ENCODE measurements around the gene KANK3.
"Not testable (repeated sequence)": the region's sequence is repeated elsewhere in the genome, so short reads cannot be mapped to it uniquely, and the experiment has no call there.

Gene KANK3

GRCh38 chr19:8355631-8356402, 12.8 kb upstream of the KANK3 start:
- Histone ChIP-seq H3K9me3 (ENCODE audit: control insufficient read depth, low read length) (no peaks in the 10 kb centered on the region), H3K4me1 (ENCODE audit: control insufficient read depth, insufficient read depth, low read length, poor library complexity, severe bottlenecking) (peaks cover 6% of the 10 kb centered on the region), H3K36me3 (ENCODE audit: control insufficient read depth, insufficient read depth, low read length) (no peaks in the 10 kb centered on the region), H3K27ac (ENCODE audit: low read depth, low read length, severe bottlenecking) (peak overlapping the region; percentile 46), H3K4me3 (ENCODE audit: extremely low read depth, insufficient read depth, low read length, poor library complexity, severe bottlenecking) (no peak overlapping the region)
- WGBS, 2 experiments (ENCODE audit: insufficient coverage in 2 of 2): 86 to 92% methylated on average over 5 of the region's 6 CpGs

- H3K4me3 ChIP-seq (ENCODE audit: extremely low read depth, insufficient read depth, low read length, poor library complexity, severe bottlenecking); H3K27ac ChIP-seq (ENCODE audit: low read depth, low read length, severe bottlenecking); H3K4me1 ChIP-seq (ENCODE audit: control insufficient read depth, insufficient read depth, low read length, poor library complexity, severe bottlenecking); H3K36me3 ChIP-seq (ENCODE audit: control insufficient read depth, insufficient read depth, low read length); H3K9me3 ChIP-seq (ENCODE audit: control insufficient read depth, low read length): not testable (repeated sequence)
- WGBS, 2 experiments (ENCODE audit: insufficient coverage in 2 of 2): 56 to 67% methylated on average over 4 to 5 of the region's 5 CpGs
Measured at GRCh38 chr19:8352845-8353244, 9.8 kb upstream of the KANK3 start.

DNA sequence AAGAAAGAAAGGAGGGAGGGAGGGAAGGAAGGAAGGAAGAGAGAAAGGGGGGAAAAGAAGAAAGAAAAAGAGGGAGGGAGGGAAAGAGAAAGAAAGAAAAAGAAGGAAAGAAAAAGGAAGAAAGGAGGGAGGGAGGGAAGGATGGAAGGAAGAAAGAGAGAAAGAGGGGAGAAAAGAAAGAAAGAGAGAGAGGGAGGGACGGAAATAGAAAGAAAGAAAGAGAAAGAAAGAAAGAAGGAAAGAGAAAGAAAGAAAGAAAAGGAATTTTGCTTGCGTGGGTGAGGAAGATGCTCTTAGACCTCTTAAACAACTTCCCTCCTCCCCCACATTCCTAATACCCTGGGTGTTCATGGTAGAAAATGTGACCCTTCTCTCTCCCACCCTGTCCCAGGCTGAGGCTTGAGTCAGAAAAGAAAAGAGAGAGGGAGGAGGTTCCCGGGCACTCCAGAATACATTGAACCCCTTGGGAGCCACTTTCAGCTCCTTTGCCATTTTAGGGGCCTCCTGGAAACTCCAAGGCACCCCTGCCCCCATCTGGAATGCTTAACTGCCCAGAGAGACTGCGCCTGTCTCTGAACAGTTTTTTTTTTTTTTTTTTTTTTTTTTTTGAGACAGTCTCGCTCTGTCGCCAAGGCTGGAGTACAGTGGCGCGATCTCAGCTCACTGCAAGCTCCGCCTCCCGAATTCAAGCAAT, 9.2 kb upstream of the KANK3 start:
- Histone ChIP-seq H3K9me3 (ENCODE audit: control insufficient read depth, low read length) (no peaks in the 10 kb centered on the region), H3K36me3 (ENCODE audit: control insufficient read depth, insufficient read depth, low read length) (no peaks in the 10 kb centered on the region), H3K4me3 (ENCODE audit: extremely low read depth, insufficient read depth, low read length, poor library complexity, severe bottlenecking) (no peak overlapping the region), H3K4me1 (ENCODE audit: control insufficient read depth, insufficient read depth, low read length, poor library complexity, severe bottlenecking) (peaks cover 9% of the 10 kb centered on the region), H3K27ac (ENCODE audit: low read depth, low read length, severe bottlenecking) (peak overlapping the region; percentile 62)
- WGBS, 2 experiments (ENCODE audit: insufficient coverage in 2 of 2): 36 to 57% methylated on average over 7 of the region's 10 CpGs

DNA sequence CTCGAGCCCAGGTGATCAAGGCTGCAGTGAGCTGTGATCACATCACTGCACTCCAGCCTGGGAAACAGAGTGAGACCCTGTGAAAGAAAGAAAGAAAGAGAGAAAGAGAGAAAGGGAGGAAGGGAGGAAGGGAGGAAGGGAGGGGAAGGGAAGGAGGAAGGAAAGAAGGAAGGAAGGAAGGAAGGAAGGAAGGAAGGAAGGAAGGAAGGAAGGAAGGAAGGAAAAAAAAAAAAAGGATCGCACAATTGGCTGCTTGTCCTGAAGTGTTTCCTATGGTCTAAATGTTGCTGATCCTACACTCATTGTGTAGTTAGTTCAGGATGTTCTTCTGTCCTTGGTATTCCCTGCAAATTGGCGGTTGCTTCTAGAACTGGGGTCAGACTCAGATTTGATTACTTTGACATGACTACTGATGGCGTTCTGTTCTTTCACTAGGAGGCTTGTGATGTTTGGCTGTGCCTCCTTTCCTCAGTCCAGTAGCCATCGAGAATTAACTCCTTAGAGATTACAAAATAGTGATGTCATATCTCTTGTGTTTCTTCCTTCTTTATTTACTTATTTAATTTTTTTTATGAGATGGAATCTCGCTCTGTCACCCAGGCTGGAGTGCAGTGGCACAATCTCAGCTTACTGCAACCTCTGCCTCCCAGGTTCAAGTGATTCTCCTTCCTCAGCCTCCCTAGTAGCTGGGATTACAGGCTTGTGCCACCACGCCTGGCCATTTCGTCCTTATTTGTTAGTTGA, 6.7 kb upstream of the KANK3 start:
- H3K4me3 ChIP-seq (ENCODE audit: extremely low read depth, insufficient read depth, low read length, poor library complexity, severe bottlenecking); H3K9me3 ChIP-seq (ENCODE audit: control insufficient read depth, low read length); H3K4me1 ChIP-seq (ENCODE audit: control insufficient read depth, insufficient read depth, low read length, poor library complexity, severe bottlenecking); H3K27ac ChIP-seq (ENCODE audit: low read depth, low read length, severe bottlenecking); H3K36me3 ChIP-seq (ENCODE audit: control insufficient read depth, insufficient read depth, low read length): not testable (repeated sequence)
- WGBS, 2 experiments (ENCODE audit: insufficient coverage in 2 of 2): 89 to 94% methylated on average over 2 to 5 of the region's 8 CpGs

GRCh38 chr19:8343483-8343844, 402 bp upstream of the KANK3 start:
- no peaks in the 10 kb centered on the region for H3K36me3 ChIP-seq (ENCODE audit: control insufficient read depth, insufficient read depth, low read length)
- H3K4me1 ChIP-seq (ENCODE audit: control insufficient read depth, insufficient read depth, low read length, poor library complexity, severe bottlenecking): peaks cover 3% of the 10 kb centered on the region
- H3K9me3 ChIP-seq (ENCODE audit: control insufficient read depth, low read length): no peaks in the 10 kb centered on the region
- H3K27ac ChIP-seq (ENCODE audit: low read depth, low read length, severe bottlenecking): no peak overlapping the region
- WGBS, 2 experiments (ENCODE audit: insufficient coverage in 2 of 2): 42 to 56% methylated on average over 7 to 8 of the region's 11 CpGs
- H3K4me3 ChIP-seq (ENCODE audit: extremely low read depth, insufficient read depth, low read length, poor library complexity, severe bottlenecking): peak overlapping the region; percentile 44

GRCh38 chr19:8342316-8342683, 762 bp downstream of the KANK3 start:
- WGBS, 2 experiments (ENCODE audit: insufficient coverage in 2 of 2): 63 to 74% methylated on average over 12 to 14 of the region's 14 CpGs
- Histone ChIP-seq H3K36me3 (ENCODE audit: control insufficient read depth, insufficient read depth, low read length) (no peaks in the 10 kb centered on the region), H3K4me3 (ENCODE audit: extremely low read depth, insufficient read depth, low read length, poor library complexity, severe bottlenecking) (peak overlapping the region; percentile 44), H3K27ac (ENCODE audit: low read depth, low read length, severe bottlenecking) (no peak overlapping the region), H3K4me1 (ENCODE audit: control insufficient read depth, insufficient read depth, low read length, poor library complexity, severe bottlenecking) (no peaks in the 10 kb centered on the region), H3K9me3 (ENCODE audit: control insufficient read depth, low read length) (no peaks in the 10 kb centered on the region)

GRCh38 chr19:8341504-8341903, 1.6 kb downstream of the KANK3 start:
- H3K4me3 ChIP-seq (ENCODE audit: extremely low read depth, insufficient read depth, low read length, poor library complexity, severe bottlenecking); H3K27ac ChIP-seq (ENCODE audit: low read depth, low read length, severe bottlenecking); H3K4me1 ChIP-seq (ENCODE audit: control insufficient read depth, insufficient read depth, low read length, poor library complexity, severe bottlenecking); H3K36me3 ChIP-seq (ENCODE audit: control insufficient read depth, insufficient read depth, low read length); H3K9me3 ChIP-seq (ENCODE audit: control insufficient read depth, low read length): not testable (repeated sequence)
- WGBS, 2 experiments (ENCODE audit: insufficient coverage in 2 of 2): 86% methylated on average over 4 of the region's 4 CpGs; no CpG with 5 or more reads in 1 of the 2 experiments

DNA sequence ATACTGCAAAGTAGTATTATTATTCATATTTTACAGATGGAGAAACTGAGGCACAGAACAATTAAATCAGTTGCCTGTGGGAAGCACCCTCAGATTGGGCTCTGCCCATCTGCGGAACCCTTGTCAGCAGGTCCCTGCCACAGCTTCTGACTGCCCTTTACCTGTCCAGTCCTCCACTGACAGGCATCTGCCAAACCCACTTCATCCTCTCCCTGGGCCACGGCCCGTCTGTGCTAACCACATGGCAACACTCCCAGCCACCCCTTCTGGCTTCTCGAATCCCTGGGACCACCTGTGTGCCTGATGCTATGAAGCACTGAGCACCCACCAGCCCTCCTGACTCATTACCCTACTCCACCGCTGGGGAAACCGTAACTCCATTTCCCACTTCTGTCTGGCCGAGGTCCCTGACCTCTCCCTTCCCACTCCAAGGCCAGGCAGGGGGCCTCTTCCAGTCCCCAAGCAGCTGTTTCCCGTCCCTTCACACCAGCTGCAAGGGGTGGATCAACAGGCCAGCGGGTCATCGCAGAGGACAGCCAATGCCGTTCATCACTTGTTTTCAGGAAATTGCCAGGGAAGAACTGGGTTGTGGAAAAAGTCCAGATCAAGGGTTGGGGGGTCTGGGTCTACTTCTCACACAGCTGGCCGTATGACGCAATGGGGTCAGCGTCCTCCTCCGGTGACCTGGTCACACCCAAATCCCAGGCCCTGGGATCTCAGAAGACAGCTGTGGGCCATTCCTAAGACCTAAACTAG, 2.5 kb downstream of the KANK3 start:
- Histone ChIP-seq H3K4me1 (ENCODE audit: control insufficient read depth, insufficient read depth, low read length, poor library complexity, severe bottlenecking) (no peaks in the 10 kb centered on the region), H3K36me3 (ENCODE audit: control insufficient read depth, insufficient read depth, low read length) (no peaks in the 10 kb centered on the region), H3K4me3 (ENCODE audit: extremely low read depth, insufficient read depth, low read length, poor library complexity, severe bottlenecking) (no peak overlapping the region), H3K9me3 (ENCODE audit: control insufficient read depth, low read length) (no peaks in the 10 kb centered on the region), H3K27ac (ENCODE audit: low read depth, low read length, severe bottlenecking) (no peak overlapping the region)
- WGBS, 2 experiments (ENCODE audit: insufficient coverage in 2 of 2): 59 to 64% methylated on average over 15 of the region's 15 CpGs

GRCh38 chr19:8338835-8339234, 4.2 kb downstream of the KANK3 start:
- Histone ChIP-seq H3K4me1 (ENCODE audit: control insufficient read depth, insufficient read depth, low read length, poor library complexity, severe bottlenecking) (peaks cover 1% of the 10 kb centered on the region), H3K4me3 (ENCODE audit: extremely low read depth, insufficient read depth, low read length, poor library complexity, severe bottlenecking) (no peak overlapping the region), H3K27ac (ENCODE audit: low read depth, low read length, severe bottlenecking) (no peak overlapping the region), H3K9me3 (ENCODE audit: control insufficient read depth, low read length) (no peaks in the 10 kb centered on the region), H3K36me3 (ENCODE audit: control insufficient read depth, insufficient read depth, low read length) (no peaks in the 10 kb centered on the region)
- WGBS, 2 experiments (ENCODE audit: insufficient coverage in 2 of 2): 71 to 83% methylated on average over 3 to 4 of the region's 6 CpGs

GRCh38 chr19:8337728-8338127, 5.3 kb downstream of the KANK3 start:
- no peaks in the 10 kb centered on the region for H3K9me3 ChIP-seq (ENCODE audit: control insufficient read depth, low read length)
- H3K4me3 ChIP-seq (ENCODE audit: extremely low read depth, insufficient read depth, low read length, poor library complexity, severe bottlenecking): no peak overlapping the region
- no peaks in the 10 kb centered on the region for H3K36me3 ChIP-seq (ENCODE audit: control insufficient read depth, insufficient read depth, low read length)
- peaks cover 5% of the 10 kb centered on the region for H3K4me1 ChIP-seq (ENCODE audit: control insufficient read depth, insufficient read depth, low read length, poor library complexity, severe bottlenecking)
- no peak overlapping the region for H3K27ac ChIP-seq (ENCODE audit: low read depth, low read length, severe bottlenecking)
- 95 to 98% methylated on average over 5 to 7 of the region's 7 CpGs for WGBS, 2 experiments (ENCODE audit: insufficient coverage in 2 of 2)

Data from mesodermal cell (in vitro differentiated cells).